GM12865 (cell line): ENCODE measurements around the gene FGF4.

Experiments
- DNase-seq: peaks from one replicate; pipeline ENCODE4 v3.0.0; 2010; ENCODE audit warnings: low read depth
- H3K4me3 ChIP-seq: 2 replicates; pipeline ENCODE4 v1.5.1; 2011; ENCODE audit warnings: mild to moderate bottlenecking, low read depth, low read length, control low read depth
- CTCF ChIP-seq: IDR thresholded peaks from 2 replicates; pipeline ENCODE4 v1.5.1; 2011; ENCODE audit warnings: low read length, control low read depth, low read depth, inconsistent platforms; ENCODE audit not compliant: insufficient read depth; ENCODE audit errors: missing control alignments

FGF4 gene

GRCh38 chr11:69807106-69807815 lies 32.1 kb upstream of the FGF4 start:
- TF ChIP-seq CTCF = no peak
- H3K4me3 ChIP-seq = no peak overlapping the region
- no peak for DNase-seq

GRCh38 chr11:69804769-69805508 lies 29.8 kb upstream of the FGF4 start:
- no peak for DNase-seq
- H3K4me3 ChIP-seq = no peak overlapping the region
- no peak for TF ChIP-seq CTCF

- DNase-seq = no peak
- H3K4me3 ChIP-seq = no peak overlapping the region
- no peak for TF ChIP-seq CTCF
These were observed 28.6 kb upstream of the FGF4 start for GRCh38 chr11:69803604-69804218.

GRCh38 chr11:69803022-69803421 lies 27.9 kb upstream of the FGF4 start:
- DNase-seq = no peak
- no peak for TF ChIP-seq CTCF
- H3K4me3 ChIP-seq = no peak overlapping the region

GRCh38 chr11:69802590-69802989 lies 27.4 kb upstream of the FGF4 start:
- DNase-seq = no peak
- TF ChIP-seq CTCF = no peak

GRCh38 chr11:69801513-69802335 lies 26.6 kb upstream of the FGF4 start:
- DNase-seq = peak; percentile 19
- peak; percentile 74 for TF ChIP-seq CTCF
- no peak overlapping the region for H3K4me3 ChIP-seq

More at GRCh38 chr11:69802590-69802989, 27.4 kb upstream of the FGF4 start:
- H3K4me3 ChIP-seq = no peak overlapping the region
